GM23248 (cell line): ENCODE results near the gene ELAPOR2.

Experiments
- EZH2 ChIP-seq: fragments of 200-600 bp; sonication (generic); IDR thresholded peaks from 2 replicates; pipeline ENCODE4 v1.6.1; 2018; ENCODE audit warnings: antibody characterized with exemption, mild to moderate bottlenecking; ENCODE audit not compliant: insufficient read depth, poor library complexity, severe bottlenecking
- EZH2phosphoT487 ChIP-seq: fragments of 200-600 bp; sonication (generic); IDR thresholded peaks from 2 replicates; pipeline ENCODE4 v1.6.1; 2018; ENCODE audit warnings: antibody characterized with exemption, moderate library complexity, mild to moderate bottlenecking, low read depth; ENCODE audit not compliant: insufficient read depth

GRCh38 chr7:87029078-87029477 lies 30.4 kb downstream of the ELAPOR2 start:
- TF ChIP-seq EZH2 (no peak), EZH2phosphoT487 (no peak)
